CD14-positive monocyte (primary cell): ENCODE measurements around the gene HPS3. TPM values are rescaled to one million over a fixed set of nuclear protein-coding genes. Genes with fewer than 3 reads are reported as not detected.
A peak's percentile ranks its signal among the peaks of the same experiment; 100 is the strongest.

Experiments used
- DNase-seq, 3 donors: peaks; one replicate each; pipeline ENCODE4 v3.0.0-alpha.2; 2011 to 2022
- H2AFZ ChIP-seq: 2 replicates; pipeline ENCODE4 v1.6.0; 2012; ENCODE audit warnings: mild to moderate bottlenecking, low read depth, low read length, inconsistent platforms; ENCODE audit not compliant: insufficient read depth, poor library complexity, severe bottlenecking
- H3K27ac ChIP-seq, 2 donors: 1 replicate in 1 of 2; 2 replicates in 1 of 2; pipeline ENCODE4 v1.5.1; 2012 to 2013; ENCODE audit warnings: low read length in 2 of 2, control low read depth in 1 of 2, inconsistent platforms in 1 of 2, low read depth in 1 of 2, mild to moderate bottlenecking in 1 of 2
- H3K27me3 ChIP-seq, 2 donors: one replicate each; pipeline versions ENCODE4 v1.6.0 to v1.6.1; 2011 to 2013; ENCODE audit warnings: low read length in 2 of 2; ENCODE audit not compliant: control insufficient read depth in 2 of 2, insufficient read depth in 2 of 2
- H3K36me3 ChIP-seq, 2 donors: replicated peaks in 1 of 2; 1 replicate in 1 of 2; 2 replicates in 1 of 2; pipeline versions ENCODE4 v1.5.1 to v1.6.1; 2012 to 2013; ENCODE audit warnings: low read length in 2 of 2, control low read depth in 1 of 2, inconsistent platforms in 1 of 2, mild to moderate bottlenecking in 1 of 2; ENCODE audit not compliant: insufficient read depth in 2 of 2, control insufficient read depth in 1 of 2
- H3K4me1 ChIP-seq, 2 donors: 1 replicate in 1 of 2; 2 replicates in 1 of 2; pipeline versions ENCODE4 v1.5.1 to v1.6.1; 2012 to 2013; ENCODE audit warnings: low read length in 2 of 2, control low read depth in 1 of 2, inconsistent platforms in 1 of 2, mild to moderate bottlenecking in 1 of 2, moderate library complexity in 1 of 2; ENCODE audit not compliant: insufficient read depth in 2 of 2, control insufficient read depth in 1 of 2
- H3K4me2 ChIP-seq: replicated peaks from 2 replicates; pipeline ENCODE3; 2012; ENCODE audit warnings: low read length, moderate library complexity, mild to moderate bottlenecking; ENCODE audit not compliant: poor library complexity, severe bottlenecking; ENCODE audit errors: extremely low read depth
- H3K4me3 ChIP-seq, 3 experiments: fragments of 200-600 bp in 1 of 3; sonication (generic) in 1 of 3; replicated peaks in 1 of 3; 1 replicate in 2 of 3; 2 replicates in 1 of 3; pipeline ENCODE4 v1.5.1; 2011 to 2013; ENCODE audit warnings: low read length in 3 of 3, mild to moderate bottlenecking in 3 of 3, control low read depth in 2 of 3, low read depth in 2 of 3, inconsistent platforms in 1 of 3, moderate library complexity in 1 of 3
- H3K79me2 ChIP-seq: 2 replicates; pipeline ENCODE4 v1.6.0; 2012; ENCODE audit warnings: mild to moderate bottlenecking, control low read depth, inconsistent platforms, low read length, moderate library complexity; ENCODE audit not compliant: insufficient read depth
- H3K9ac ChIP-seq: 2 replicates; pipeline ENCODE4 v1.6.0; 2017; ENCODE audit warnings: low read length, mild to moderate bottlenecking; ENCODE audit not compliant: insufficient read depth, poor library complexity, severe bottlenecking
- H3K9me3 ChIP-seq, 2 donors: replicated peaks in 1 of 2; 1 replicate in 1 of 2; 2 replicates in 1 of 2; pipeline versions ENCODE4 v1.5.1 to v1.6.1; 2012 to 2013; ENCODE audit warnings: low read length in 2 of 2, control low read depth in 1 of 2; ENCODE audit not compliant: control insufficient read depth in 1 of 2, insufficient read depth in 1 of 2
- H4K20me1 ChIP-seq: 2 replicates; pipeline ENCODE4 v1.6.0; 2012; ENCODE audit warnings: mild to moderate bottlenecking, low read length, control low read depth, moderate library complexity; ENCODE audit not compliant: insufficient read depth
- H3K27ac Mint-ChIP-seq, 7 donors: one replicate each; pipeline ENCODE4 v1.8.0; 2020; ENCODE audit warnings: mild to moderate bottlenecking in 7 of 7, mixed read lengths in 7 of 7, moderate library complexity in 6 of 7, inconsistent platforms in 2 of 7
- H3K27me3 Mint-ChIP-seq, 3 donors: one replicate each; pipeline ENCODE4 v1.8.0; 2021 to 2022; ENCODE audit warnings: low read depth in 3 of 3, mild to moderate bottlenecking in 3 of 3, mixed read lengths in 3 of 3, moderate library complexity in 3 of 3, inconsistent platforms in 1 of 3
- H3K36me3 Mint-ChIP-seq, 2 donors: one replicate each; pipeline ENCODE4 v1.8.0; 2020; ENCODE audit warnings: mixed read lengths in 2 of 2, inconsistent platforms in 1 of 2, mild to moderate bottlenecking in 1 of 2
- H3K4me1 Mint-ChIP-seq: one replicate; pipeline ENCODE4 v1.8.0; 2020; ENCODE audit warnings: mild to moderate bottlenecking, mixed read lengths
- H3K4me3 Mint-ChIP-seq, 2 donors: one replicate each; pipeline ENCODE4 v1.8.0; 2020; ENCODE audit warnings: mild to moderate bottlenecking in 2 of 2, mixed read lengths in 2 of 2, moderate library complexity in 1 of 2
- H3K9me3 Mint-ChIP-seq, 7 donors: one replicate each; pipeline ENCODE4 v1.8.0; 2020 to 2022; ENCODE audit warnings: mixed read lengths in 7 of 7, mild to moderate bottlenecking in 6 of 7, moderate library complexity in 6 of 7, inconsistent platforms in 2 of 7
- WGBS: methylation state at CpG from one replicate; pipeline ENCODE4 v1.1.5; 2013; ENCODE audit warnings: missing lambda C conversion rate; ENCODE audit not compliant: insufficient coverage; 5-methylcytosine and 5-hydroxymethylcytosine counted together
- intact Hi-C, 2 donors: fragments of 100-400 bp; cut with micrococcal nuclease; formaldehyde crosslinking; loops; one replicate each; pipeline versions ENCODE4 v1.15.0 to v1.15.1; 2023
- polyA plus RNA-seq, 3 donors: library from polyadenylated mRNA; depleted of rRNA in 1 of 3; unstranded in 2 of 3; stranded (reverse) in 1 of 3; fragments of 300-500 nt in 2 of 3; fragments of >200 nt in 1 of 3; fragmentation: Illumina TruSeq in 2 of 3; gene quantifications; 1 replicate in 2 of 3; 2 replicates in 1 of 3; pipeline ENCODE4 v1.2.3, GENCODE V29; 2012 to 2021
- TF ChIP-seq, protein P1 (sequence below): fragments of 200-600 bp; IDR thresholded peaks from one replicate; pipeline ENCODE4 v1.8.0; 2022; ENCODE audit warnings: antibody characterized with exemption, mild to moderate bottlenecking

HPS3 gene
- polyA plus RNA-seq, 3 donors = 20.8 to 35.8 (median 34.8) TPM

DNA sequence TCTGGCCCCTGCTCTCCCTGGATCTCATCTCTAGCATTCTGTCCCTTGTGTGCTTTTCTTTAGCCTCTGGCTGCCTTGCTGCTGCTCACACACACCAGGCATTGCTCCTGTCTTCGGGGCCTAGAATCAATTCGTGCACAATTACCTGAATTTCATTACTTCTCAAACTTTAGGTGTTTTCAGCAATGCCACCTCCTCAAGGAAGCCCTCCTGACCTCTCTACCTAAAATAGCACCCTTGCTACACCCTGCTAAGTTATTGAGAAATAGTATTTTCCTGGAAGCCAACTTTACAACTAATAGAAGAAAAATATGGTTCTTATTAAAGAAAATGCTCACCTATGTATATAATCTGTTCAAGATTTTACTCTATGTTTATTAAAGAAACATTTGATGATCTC is 51.7 kb downstream of the HPS3 start:
- H3K9me3 ChIP-seq = no peaks in the 10 kb centered on the region
- WGBS = 83% methylated on average over 2 of the region's 2 CpGs
- Mint-ChIP-seq H3K36me3 (peaks cover 19% of the 10 kb centered on the region in 2 donors), H3K9me3 (no peaks in the 10 kb centered on the region), H3K4me3 (no peak overlapping the region), H3K4me1 (no peaks in the 10 kb centered on the region), H3K27me3 (peaks cover 0 to 2% (median 0%) of the 10 kb centered on the region in 3 donors), H3K27ac (no peak overlapping the region)
- peaks cover 16 to 49% of the 10 kb centered on the region in 2 donors for H3K36me3 ChIP-seq
- no peak overlapping the region for H3K4me2 ChIP-seq
- no peaks in the 10 kb centered on the region for H3K27me3 ChIP-seq
- no peak overlapping the region for H3K4me3 ChIP-seq
- H3K79me2 ChIP-seq = no peaks in the 10 kb centered on the region
- no peak overlapping the region for H2AFZ ChIP-seq
- H3K4me1 ChIP-seq = peaks cover 0 to 6% of the 10 kb centered on the region in 2 donors
- TF ChIP-seq, protein P1, sequence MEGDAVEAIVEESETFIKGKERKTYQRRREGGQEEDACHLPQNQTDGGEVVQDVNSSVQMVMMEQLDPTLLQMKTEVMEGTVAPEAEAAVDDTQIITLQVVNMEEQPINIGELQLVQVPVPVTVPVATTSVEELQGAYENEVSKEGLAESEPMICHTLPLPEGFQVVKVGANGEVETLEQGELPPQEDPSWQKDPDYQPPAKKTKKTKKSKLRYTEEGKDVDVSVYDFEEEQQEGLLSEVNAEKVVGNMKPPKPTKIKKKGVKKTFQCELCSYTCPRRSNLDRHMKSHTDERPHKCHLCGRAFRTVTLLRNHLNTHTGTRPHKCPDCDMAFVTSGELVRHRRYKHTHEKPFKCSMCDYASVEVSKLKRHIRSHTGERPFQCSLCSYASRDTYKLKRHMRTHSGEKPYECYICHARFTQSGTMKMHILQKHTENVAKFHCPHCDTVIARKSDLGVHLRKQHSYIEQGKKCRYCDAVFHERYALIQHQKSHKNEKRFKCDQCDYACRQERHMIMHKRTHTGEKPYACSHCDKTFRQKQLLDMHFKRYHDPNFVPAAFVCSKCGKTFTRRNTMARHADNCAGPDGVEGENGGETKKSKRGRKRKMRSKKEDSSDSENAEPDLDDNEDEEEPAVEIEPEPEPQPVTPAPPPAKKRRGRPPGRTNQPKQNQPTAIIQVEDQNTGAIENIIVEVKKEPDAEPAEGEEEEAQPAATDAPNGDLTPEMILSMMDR = no peak
- intact Hi-C loops = no loop called here
- H3K9ac ChIP-seq = no peak overlapping the region
- no peak for DNase-seq
- H4K20me1 ChIP-seq = no peaks in the 10 kb centered on the region
- peak overlapping the region in 1 of 2 donors; percentile 31 for H3K27ac ChIP-seq

DNA sequence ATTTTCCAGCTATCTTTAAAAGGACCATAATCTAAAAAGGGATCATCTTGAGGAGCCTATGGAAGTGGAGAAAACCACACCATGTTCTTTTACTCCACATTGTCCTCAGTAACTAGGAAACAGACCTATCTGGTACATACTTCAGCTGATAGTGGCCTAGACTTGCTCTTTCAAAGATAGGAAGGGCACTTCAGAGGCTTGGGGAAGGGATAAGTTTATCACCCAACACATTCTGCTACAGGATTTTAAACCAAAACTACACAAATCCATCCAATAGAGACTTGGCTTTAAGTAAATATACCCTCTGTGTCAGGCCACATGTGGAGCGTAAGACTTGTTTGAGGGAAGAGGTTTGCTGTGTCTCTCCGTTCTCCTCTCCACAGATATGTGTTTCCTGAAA is 56.8 kb downstream of the HPS3 start:
- TF ChIP-seq, protein P1 = no peak
- no peaks in the 10 kb centered on the region for H3K27me3 ChIP-seq
- H3K79me2 ChIP-seq = no peaks in the 10 kb centered on the region
- no peaks in the 10 kb centered on the region for H3K36me3 ChIP-seq
- peaks cover 0 to 7% (median 1%) of the 10 kb centered on the region in 3 donors for H3K27me3 Mint-ChIP-seq
- no peak overlapping the region for H3K4me2 ChIP-seq
- no peak overlapping the region for H3K4me3 Mint-ChIP-seq
- H3K4me3 ChIP-seq = no peak overlapping the region
- no peaks in the 10 kb centered on the region for H3K4me1 Mint-ChIP-seq
- DNase-seq = no peak
- no CpG with 5 or more reads among the region's 2 CpGs for WGBS
- H3K9me3 ChIP-seq = no peaks in the 10 kb centered on the region
- peaks cover 7 to 12% of the 10 kb centered on the region in 2 donors for H3K36me3 Mint-ChIP-seq
- H3K27ac Mint-ChIP-seq = no peak overlapping the region
- no peak overlapping the region for H2AFZ ChIP-seq
- H3K9ac ChIP-seq = no peak overlapping the region
- no peaks in the 10 kb centered on the region for H4K20me1 ChIP-seq
- intact Hi-C loops = no loop called here
- peaks cover 0 to under 1% of the 10 kb centered on the region in 2 donors for H3K4me1 ChIP-seq
- no peaks in the 10 kb centered on the region for H3K9me3 Mint-ChIP-seq
- no peak overlapping the region for H3K27ac ChIP-seq
